Pancreas (tissue), 10 donors: ENCODE data around the gene PDK1. TPM values are rescaled to one million over a fixed set of nuclear protein-coding genes. Genes with fewer than 3 reads are reported as not detected.

Experiments
- ATAC-seq, 4 donors: fragments of 200-7000 bp; cut with Tn5 transposase; one replicate each; pipeline versions ENCODE4 v1.8.0 to v1.9.1; 2020; ENCODE audit warnings: mild to moderate bottlenecking in 4 of 4, moderate library complexity in 4 of 4
- DNase-seq, 6 donors: peaks; one replicate each; pipeline ENCODE4 v3.0.0-alpha.2; 2020
- FAIRE-seq: peaks from 2 replicates; lab custom pipeline; 2012; peaks lifted over from hg19 to GRCh38; lab: Jason Lieb, UNC
- H3K27ac ChIP-seq, 4 donors: fragments of 200-600 bp; sonication (generic); 1 replicate in 3 of 4; 2 replicates in 1 of 4; pipeline versions ENCODE4 v1.5.0 to v1.8.0; 2020
- H3K27me3 ChIP-seq, 4 donors: fragments of 200-600 bp; one replicate each; pipeline ENCODE4 v1.8.0; 2021
- H3K36me3 ChIP-seq, 3 donors: fragments of 200-600 bp; sonication (generic) in 1 of 3; one replicate each; pipeline versions ENCODE4 v1.5.0 to v1.8.0; 2020 to 2021
- H3K4me1 ChIP-seq, 3 donors: fragments of 200-600 bp; one replicate each; pipeline ENCODE4 v1.8.0; 2021
- H3K4me3 ChIP-seq, 4 donors: fragments of 200-600 bp; sonication (generic) in 2 of 4; one replicate each; pipeline versions ENCODE4 v1.5.0 to v1.8.0; 2020 to 2021
- H3K9me3 ChIP-seq, 4 donors: fragments of 200-600 bp; one replicate each; pipeline ENCODE4 v1.8.0; 2021
- CTCF ChIP-seq, 4 donors: fragments of 200-600 bp; sonication (generic) in 3 of 4; IDR thresholded peaks; one replicate each; pipeline versions ENCODE4 v1.5.0 to v1.8.0; 2021; ENCODE audit warnings: antibody characterized with exemption in 4 of 4
- WGBS, 2 donors: extraction: QIAGEN DNeasy Blood & Tissue Kit; methylation state at CpG; one replicate each; pipeline ENCODE4 v1.1.7; 2013; 5-methylcytosine and 5-hydroxymethylcytosine counted together
- intact Hi-C, 3 donors: fragments of 100-400 bp; cut with DNase I; formaldehyde crosslinking; loops; one replicate each; pipeline versions ENCODE4 v1.11.1 to v1.14.2; 2022
- polyA plus RNA-seq, 2 donors: library from polyadenylated mRNA; stranded (reverse); fragments of 200-250 nt; gene quantifications; one replicate each; pipeline ENCODE4 v1.2.3, GENCODE V29; 2013
- total RNA-seq, 6 donors: library from RNA; stranded (reverse); fragmentation: NEBNext Ultra II Directional in 4 of 6; extraction: Animal tissue kit (Norgen Biotek cat#: 25700) in 4 of 6; gene quantifications; one replicate each; pipeline versions ENCODE4 v1.2.1 to v1.2.4, GENCODE V29; 2021 to 2023
- donor health status: healthy with polysubstance abuse.
- donor health status: DM: no; HTN: no; CAD: no; lungs with moderate emphysema.
- donor health status: DM: no; HTN: no; CAD: no.
- donor health status: control.
- donor health status: control.
- donor health status: Bipolar disorder and iron deficiency.
- donor health status: DM: yes; HTN: yes; CAD: no.
- donor health status: DM: no; HTN: no; CAD: no.
- donor health status: DM: no; HTN: no; CAD: no.
- donor health status: DM: yes; HTN: yes; CAD: no.

The PDK1 gene
- total and polyA plus RNA-seq, 8 donors, result 1.2 to 12.4 (median 6.7) TPM

DNA sequence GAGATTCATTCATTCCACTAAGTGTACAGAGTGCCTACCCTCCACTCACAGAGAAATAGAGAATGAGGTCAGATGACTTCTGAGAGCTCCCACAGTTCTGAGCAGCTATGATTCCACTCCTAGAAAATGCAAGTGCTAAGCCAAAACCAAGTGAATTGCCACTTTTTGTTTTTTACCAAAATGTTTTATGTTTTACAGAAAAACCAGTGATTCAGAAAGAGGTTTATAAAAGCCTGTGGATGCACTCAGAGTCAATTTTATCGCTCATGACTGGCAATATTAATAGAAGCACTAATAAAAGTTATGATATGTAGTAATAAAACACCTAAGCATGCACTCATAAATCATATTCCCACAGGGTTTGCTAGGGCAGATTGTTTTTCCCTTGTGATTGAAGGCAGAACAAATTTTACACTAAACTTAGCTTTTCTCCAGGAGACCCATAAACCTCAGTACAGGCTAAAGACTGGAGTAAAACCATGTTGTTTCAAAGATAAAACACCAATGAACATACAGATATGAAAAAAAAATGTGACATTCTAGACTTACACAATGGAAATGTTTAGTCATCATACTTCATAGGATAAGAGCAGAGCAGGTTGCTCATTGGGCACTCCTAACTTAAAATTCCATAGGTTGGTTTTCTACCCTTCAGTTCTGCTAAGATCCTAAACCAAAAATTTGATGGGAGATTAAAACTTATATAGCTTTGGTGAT lies 67.5 kb downstream of the PDK1 start:
- no peak for DNase-seq
- peak in 1 of 4 donors; percentile 40 for ATAC-seq
- FAIRE-seq, result no peak

DNA sequence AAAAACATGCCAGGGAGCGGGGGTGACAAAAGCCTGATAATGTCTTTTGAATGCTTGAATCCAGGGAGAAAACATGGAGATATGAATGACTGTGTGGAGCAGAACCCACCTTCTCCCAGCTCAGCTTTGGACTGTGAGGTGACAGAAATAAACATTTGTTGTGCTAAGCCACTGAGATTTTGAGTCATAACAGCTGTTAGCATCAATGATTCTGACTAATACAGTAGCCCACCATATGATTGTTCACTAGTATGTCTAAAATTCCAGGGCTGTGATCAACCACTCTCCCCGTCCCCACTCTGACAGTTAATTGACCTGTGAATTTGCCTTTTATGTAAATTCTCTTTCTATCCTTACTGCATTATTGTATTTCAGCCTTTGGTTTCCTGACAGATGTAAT lies 69.1 kb downstream of the PDK1 start:
- Histone ChIP-seq H3K4me1 (no peaks in the 10 kb centered on the region), H3K9me3 (no peaks in the 10 kb centered on the region), H3K36me3 (no peaks in the 10 kb centered on the region), H3K27me3 (no peaks in the 10 kb centered on the region), H3K4me3 (no peak overlapping the region), H3K27ac (no peak overlapping the region)
- WGBS, 2 donors, result 94 to 100% methylated on average over 2 of the region's 2 CpGs
- no peak for TF ChIP-seq CTCF (IDR thresholded peaks at IDR 0.05)
- no peak for ATAC-seq
- intact Hi-C loops, result no loop called here
- FAIRE-seq, result no peak
- no peak for DNase-seq

More for the DNA sequence above, 67.5 kb downstream of the PDK1 start:
- no peaks in the 10 kb centered on the region for H3K27me3 ChIP-seq
- H3K4me3 ChIP-seq, result no peak overlapping the region
- no peaks in the 10 kb centered on the region for H3K4me1 ChIP-seq
- H3K9me3 ChIP-seq, result no peaks in the 10 kb centered on the region
- TF ChIP-seq CTCF (IDR thresholded peaks at IDR 0.05), result no peak
- no peaks in the 10 kb centered on the region for H3K36me3 ChIP-seq
- intact Hi-C loops, result no loop called here
- no peak overlapping the region for H3K27ac ChIP-seq
- WGBS, 2 donors, result 88 to 98% methylated on average over 1 of the region's 1 CpG

GRCh38 chr2:172627181-172627580 lies 71.3 kb downstream of the PDK1 start:
- DNase-seq (no peak), ATAC-seq (no peak), FAIRE-seq (no peak)
- Histone ChIP-seq H3K27ac (no peak overlapping the region), H3K4me1 (no peaks in the 10 kb centered on the region), H3K4me3 (no peak overlapping the region), H3K36me3 (no peaks in the 10 kb centered on the region), H3K9me3 (no peaks in the 10 kb centered on the region), H3K27me3 (no peaks in the 10 kb centered on the region)
- WGBS, 2 donors, result 84 to 92% methylated on average over 1 of the region's 1 CpG
- intact Hi-C loops, result no loop called here
- TF ChIP-seq CTCF (IDR thresholded peaks at IDR 0.05), result no peak

DNA sequence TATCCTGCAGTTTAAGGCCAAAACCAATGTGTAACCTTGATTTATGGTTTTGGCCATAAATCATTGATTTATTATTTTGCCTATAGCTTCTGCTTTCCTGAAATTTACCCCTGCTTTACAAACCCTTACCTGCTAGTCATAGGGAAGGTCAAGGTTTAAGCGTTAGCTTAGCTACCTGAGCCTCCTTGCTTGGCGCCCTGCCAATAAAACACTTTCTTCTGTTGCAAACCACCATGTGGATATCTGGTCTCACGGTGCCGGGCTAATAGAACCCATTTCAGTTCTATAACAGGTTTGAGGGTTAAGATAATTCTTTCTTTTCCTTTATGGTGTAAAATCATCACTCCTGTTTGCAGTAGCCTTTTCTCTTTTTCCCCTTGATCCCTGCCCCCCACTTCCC lies 72.2 kb downstream of the PDK1 start:
- WGBS, 2 donors, result 81 to 90% methylated on average over 4 of the region's 4 CpGs
- FAIRE-seq (no peak), DNase-seq (no peak), ATAC-seq (no peak)
- Histone ChIP-seq H3K27ac (no peak overlapping the region), H3K4me3 (no peak overlapping the region), H3K27me3 (no peaks in the 10 kb centered on the region), H3K4me1 (no peaks in the 10 kb centered on the region), H3K9me3 (no peaks in the 10 kb centered on the region), H3K36me3 (no peaks in the 10 kb centered on the region)
- no peak for TF ChIP-seq CTCF (IDR thresholded peaks at IDR 0.05)
- intact Hi-C loops, result no loop called here

DNA sequence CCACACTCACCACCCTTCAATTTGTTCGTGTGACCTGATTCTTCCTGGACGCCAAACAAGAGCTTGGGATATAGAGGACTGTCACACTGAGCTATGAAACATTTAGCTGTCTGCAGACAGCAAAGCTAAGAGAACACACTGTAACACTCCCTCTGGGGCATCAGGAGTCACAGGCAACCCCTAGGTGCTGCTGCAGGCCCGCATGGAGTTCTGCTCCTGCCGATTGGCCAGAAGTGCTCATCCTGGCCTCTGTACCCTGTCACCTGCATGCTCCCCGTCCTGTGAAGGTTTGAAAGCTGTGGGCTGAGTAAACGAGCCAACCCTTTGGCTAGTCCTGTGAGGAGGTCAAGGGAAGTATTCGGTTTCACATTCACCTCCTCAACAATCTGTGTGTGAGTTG lies 73.7 kb downstream of the PDK1 start:
- H3K4me3 ChIP-seq, result no peak overlapping the region
- H3K9me3 ChIP-seq, result no peaks in the 10 kb centered on the region
- H3K27me3 ChIP-seq, result no peaks in the 10 kb centered on the region
- intact Hi-C loops, result no loop called here
- no peaks in the 10 kb centered on the region for H3K4me1 ChIP-seq
- H3K27ac ChIP-seq, result no peak overlapping the region
- WGBS, 2 donors, result 75 to 83% methylated on average over 7 of the region's 7 CpGs
- no peaks in the 10 kb centered on the region for H3K36me3 ChIP-seq
- no peak for TF ChIP-seq CTCF (IDR thresholded peaks at IDR 0.05)
- no peak for FAIRE-seq
- no peak for DNase-seq
- no peak for ATAC-seq
